AG04450 (cell line): ENCODE measurements around the gene ESR1. TPM values are rescaled to one million over a fixed set of nuclear protein-coding genes. Genes with fewer than 3 reads are reported as not detected.

ENCODE experiments used
- CTCF ChIA-PET: fragments of 300-600, 350-600 bp; formaldehyde crosslinking; extraction: SDS; loops from one replicate; lab custom pipeline; 2022; ENCODE audit warnings: antibody characterized with exemption, inconsistent platforms; lab: Charles Lee
- POLR2A ChIA-PET: fragments of 350-600 bp; formaldehyde crosslinking; extraction: SDS; loops from one replicate; lab custom pipeline; 2021; ENCODE audit warnings: antibody characterized with exemption, inconsistent platforms; lab: Yijun Ruan, JAX
- DNase-seq: peaks from one replicate; pipeline ENCODE4 v3.0.0-alpha.2; 2011; ENCODE audit warnings: low read depth, low spot score
- H3K27ac ChIP-seq: one replicate; pipeline ENCODE4 v1.5.1; 2012; ENCODE audit warnings: low read depth, low read length, control low read depth
- H3K27me3 ChIP-seq: one replicate; pipeline ENCODE4 v1.6.0; 2012; ENCODE audit warnings: low read length; ENCODE audit not compliant: control insufficient read depth, insufficient read depth
- H3K4me3 ChIP-seq: 2 replicates; pipeline ENCODE4 v1.5.1; 2011; ENCODE audit warnings: mild to moderate bottlenecking, low read depth, low read length, control low read depth
- H3K9me3 ChIP-seq: 2 replicates; pipeline ENCODE4 v1.5.1; 2012; ENCODE audit warnings: low read length; ENCODE audit not compliant: control insufficient read depth, insufficient read depth
- CTCF ChIP-seq: IDR thresholded peaks from 2 replicates; pipeline ENCODE4 v1.5.1; 2011; ENCODE audit warnings: low read depth, low read length, control low read depth, inconsistent platforms
- polyA plus RNA-seq: library from polyadenylated mRNA; depleted of rRNA; stranded (reverse); fragments of >200 nt; gene quantifications from 2 replicates; pipeline ENCODE4 v1.2.3, GENCODE V29; 2011

The ESR1 gene
- polyA plus RNA-seq, 1 experiment, result 0.02 TPM

DNA sequence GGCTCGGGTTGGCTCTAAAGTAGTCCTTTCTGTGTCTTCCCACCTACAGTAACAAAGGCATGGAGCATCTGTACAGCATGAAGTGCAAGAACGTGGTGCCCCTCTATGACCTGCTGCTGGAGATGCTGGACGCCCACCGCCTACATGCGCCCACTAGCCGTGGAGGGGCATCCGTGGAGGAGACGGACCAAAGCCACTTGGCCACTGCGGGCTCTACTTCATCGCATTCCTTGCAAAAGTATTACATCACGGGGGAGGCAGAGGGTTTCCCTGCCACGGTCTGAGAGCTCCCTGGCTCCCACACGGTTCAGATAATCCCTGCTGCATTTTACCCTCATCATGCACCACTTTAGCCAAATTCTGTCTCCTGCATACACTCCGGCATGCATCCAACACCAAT is 291.2 kb downstream of the ESR1 start:
- peaks cover 5% of the 10 kb centered on the region for H3K9me3 ChIP-seq
- H3K27ac ChIP-seq, result no peak overlapping the region
- DNase-seq, result no peak
- H3K27me3 ChIP-seq, result no peaks in the 10 kb centered on the region
- ChIA-PET CTCF (interaction anchor here (1.8 to 2.4 kb wide), 2 partner anchors 26 to 334 kb away, joined by 10 to 16 read pairs; no protein-coding TSS in a partner anchor), POLR2A (interaction anchor here (1.0 kb wide), 1 partner anchor 12 kb away, joined by 3 read pairs; no protein-coding TSS in a partner anchor)
- TF ChIP-seq CTCF, result no peak
- H3K4me3 ChIP-seq, result no peak overlapping the region

DNA sequence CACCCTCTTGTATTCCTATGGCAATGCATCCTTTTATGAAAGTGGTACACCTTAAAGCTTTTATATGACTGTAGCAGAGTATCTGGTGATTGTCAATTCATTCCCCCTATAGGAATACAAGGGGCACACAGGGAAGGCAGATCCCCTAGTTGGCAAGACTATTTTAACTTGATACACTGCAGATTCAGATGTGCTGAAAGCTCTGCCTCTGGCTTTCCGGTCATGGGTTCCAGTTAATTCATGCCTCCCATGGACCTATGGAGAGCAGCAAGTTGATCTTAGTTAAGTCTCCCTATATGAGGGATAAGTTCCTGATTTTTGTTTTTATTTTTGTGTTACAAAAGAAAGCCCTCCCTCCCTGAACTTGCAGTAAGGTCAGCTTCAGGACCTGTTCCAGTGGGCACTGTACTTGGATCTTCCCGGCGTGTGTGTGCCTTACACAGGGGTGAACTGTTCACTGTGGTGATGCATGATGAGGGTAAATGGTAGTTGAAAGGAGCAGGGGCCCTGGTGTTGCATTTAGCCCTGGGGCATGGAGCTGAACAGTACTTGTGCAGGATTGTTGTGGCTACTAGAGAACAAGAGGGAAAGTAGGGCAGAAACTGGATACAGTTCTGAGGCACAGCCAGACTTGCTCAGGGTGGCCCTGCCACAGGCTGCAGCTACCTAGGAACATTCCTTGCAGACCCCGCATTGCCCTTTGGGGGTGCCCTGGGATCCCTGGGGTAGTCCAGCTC is 292.1 kb downstream of the ESR1 start:
- DNase-seq, result no peak
- peaks cover 5% of the 10 kb centered on the region for H3K9me3 ChIP-seq
- ChIA-PET CTCF (interaction anchor here (0.9 to 2.4 kb wide), 4 partner anchors 10 to 334 kb away, joined by 3 to 16 read pairs (median 7); no protein-coding TSS in a partner anchor), POLR2A (interaction anchor here (1.0 kb wide), 2 partner anchors 11 to 62 kb away, joined by 3 to 9 read pairs; no protein-coding TSS in a partner anchor)
- no peak for TF ChIP-seq CTCF
- no peaks in the 10 kb centered on the region for H3K27me3 ChIP-seq
- H3K27ac ChIP-seq, result peak overlapping the region; percentile 34
- H3K4me3 ChIP-seq, result no peak overlapping the region

GRCh38 chr6:152100183-152100618 is 292.7 kb downstream of the ESR1 start:
- no peaks in the 10 kb centered on the region for H3K27me3 ChIP-seq
- peak overlapping the region; percentile 34 for H3K27ac ChIP-seq
- CTCF ChIA-PET, result interaction anchor here (0.9 to 2.4 kb wide), 4 partner anchors 10 to 335 kb away, joined by 3 to 16 read pairs (median 7); no protein-coding TSS in a partner anchor
- POLR2A ChIA-PET, result interaction anchor here (1.0 kb wide), 1 partner anchor 61 kb away, joined by 9 read pairs; no protein-coding TSS in a partner anchor
- H3K4me3 ChIP-seq, result no peak overlapping the region
- peaks cover 4% of the 10 kb centered on the region for H3K9me3 ChIP-seq
- no peak for TF ChIP-seq CTCF
- no peak for DNase-seq

GRCh38 chr6:152107973-152108372 is 300.5 kb downstream of the ESR1 start:
- H3K27me3 ChIP-seq, result no peaks in the 10 kb centered on the region
- no peak overlapping the region for H3K27ac ChIP-seq
- TF ChIP-seq CTCF, result no peak
- no peaks in the 10 kb centered on the region for H3K9me3 ChIP-seq
- ChIA-PET CTCF (interaction anchor here (2.3 kb wide), 1 partner anchor 17 kb away, joined by 9 read pairs; no protein-coding TSS in a partner anchor), POLR2A (no interaction called here)
- H3K4me3 ChIP-seq, result no peak overlapping the region
- no peak for DNase-seq
